Sciatic nerve (tissue), 2 donors: ENCODE measurements around the gene ZNF831. TPM values are rescaled to one million over a fixed set of nuclear protein-coding genes. Genes with fewer than 3 reads are reported as not detected.

Source experiments
- ATAC-seq: fragments of 200-7000 bp; cut with Tn5 transposase; one replicate; pipeline ENCODE4 v1.9.1; 2020; ENCODE audit warnings: mild to moderate bottlenecking, moderate library complexity
- DNase-seq: peaks from one replicate; pipeline ENCODE4 v3.0.0-alpha.2; 2020; ENCODE audit warnings: low spot score
- intact Hi-C: fragments of 100-400 bp; cut with DNase I; formaldehyde crosslinking; loops from one replicate; pipeline ENCODE4 v1.14.2; 2022
- total RNA-seq: library from RNA; stranded (reverse); fragmentation: NEBNext Ultra II Directional; extraction: Animal tissue kit (Norgen Biotek cat#: 25700); gene quantifications from one replicate; pipeline ENCODE4 v1.2.1, GENCODE V29; 2021
- donor health status: DM: no; HTN: no; CAD: no.
- donor health status: DM: no; HTN: no; CAD: no.

ZNF831 gene
- total RNA-seq, 1 donor from 2014 or later: 0.36 TPM

- ATAC-seq (no peak), DNase-seq (no peak)
- intact Hi-C loops: no loop called here
These were observed 25.4 kb upstream of the ZNF831 start for GRCh38 chr20:59138114-59138748.

DNA sequence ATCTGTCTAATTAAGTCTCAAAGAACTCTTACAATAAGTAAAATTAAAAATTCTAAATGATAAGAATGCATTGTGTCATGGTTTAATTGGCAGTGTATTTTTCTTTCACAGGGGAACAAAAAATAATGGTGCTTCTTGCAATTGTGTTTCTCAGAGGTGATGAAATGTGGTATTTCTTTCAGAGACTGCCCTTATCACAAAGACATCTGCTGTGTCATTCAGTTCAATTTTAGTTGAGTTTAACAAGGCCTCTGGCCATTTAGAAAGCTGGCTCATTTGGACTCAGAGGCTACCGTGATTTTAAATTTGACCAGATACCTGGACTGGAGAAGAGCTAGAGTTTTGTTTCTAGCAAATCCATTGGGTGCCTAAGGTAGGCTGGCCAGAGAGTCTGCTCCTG, 23.6 kb upstream of the ZNF831 start:
- ATAC-seq (no peak), DNase-seq (no peak)
- intact Hi-C loops: no loop called here

- intact Hi-C loops: no loop called here
- no peak for ATAC-seq
- DNase-seq: no peak
These were observed 21.6 kb upstream of the ZNF831 start for GRCh38 chr20:59141818-59142581.

DNA sequence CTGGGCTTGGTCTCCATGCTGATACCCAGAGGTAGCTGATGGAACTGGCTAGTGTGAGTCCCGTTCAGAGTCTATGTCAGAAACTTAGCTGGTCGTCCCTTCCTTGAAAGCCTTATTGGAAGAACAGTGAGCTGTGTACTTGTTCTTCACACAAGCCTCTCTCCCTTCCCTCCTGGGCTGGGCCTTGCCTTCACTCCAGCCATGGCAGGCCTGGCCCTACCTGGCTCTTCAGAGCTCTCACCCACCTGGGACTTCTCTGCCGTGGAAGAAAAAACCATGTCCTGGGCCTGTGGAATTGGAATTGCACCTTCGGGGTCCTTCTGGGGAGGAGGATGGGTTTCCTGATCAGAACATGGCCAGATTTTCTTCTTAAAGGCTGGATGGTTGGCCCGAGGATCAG, 20.3 kb upstream of the ZNF831 start:
- intact Hi-C loops: no loop called here
- ATAC-seq (no peak), DNase-seq (no peak)

DNA sequence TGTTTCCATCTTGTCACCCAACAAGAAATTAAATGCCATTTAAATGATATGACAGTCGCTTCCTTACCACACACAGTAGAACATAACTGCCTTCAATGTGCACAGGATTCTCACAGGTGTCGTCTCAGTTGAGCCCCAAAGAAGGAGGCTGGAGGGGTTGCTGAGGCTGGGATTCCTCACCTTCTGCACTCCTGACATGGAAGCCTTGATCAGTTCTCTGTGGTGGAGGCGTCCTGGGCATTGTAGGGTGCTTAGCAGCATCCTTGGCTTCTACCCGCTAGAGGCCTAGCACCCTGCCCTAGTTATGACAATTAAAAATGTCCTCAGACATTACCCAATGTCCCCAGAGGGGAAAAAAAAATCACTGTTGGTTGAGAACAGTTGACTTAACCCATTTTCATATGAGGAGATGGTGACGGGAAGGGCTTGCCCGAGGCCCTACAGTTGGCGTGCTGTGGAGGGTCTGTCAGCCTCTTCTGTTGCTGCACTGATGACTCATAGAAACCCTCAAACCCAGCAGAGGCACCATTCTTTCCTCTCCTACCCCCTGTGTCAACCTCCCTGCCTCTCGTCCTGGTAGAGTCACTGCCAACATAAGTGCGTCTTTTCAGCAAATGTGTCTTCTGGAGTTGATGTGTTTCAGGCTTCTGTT, 19.3 kb upstream of the ZNF831 start:
- intact Hi-C loops: no loop called here
- ATAC-seq: no peak

GRCh38 chr20:59144831-59145196, 18.8 kb upstream of the ZNF831 start:
- ATAC-seq: no peak
- intact Hi-C loops: no loop called here
- DNase-seq: no peak

More for the DNA sequence above, 19.3 kb upstream of the ZNF831 start:
- DNase-seq: no peak

GRCh38 chr20:59145247-59145923, 18.2 kb upstream of the ZNF831 start:
- intact Hi-C loops: no loop called here
- ATAC-seq: no peak

GRCh38 chr20:59145924-59146779, 17.5 kb upstream of the ZNF831 start:
- ATAC-seq: no peak
- intact Hi-C loops: no loop called here
- no peak for DNase-seq

More at GRCh38 chr20:59145247-59145923, 18.2 kb upstream of the ZNF831 start:
- DNase-seq: no peak

DNA sequence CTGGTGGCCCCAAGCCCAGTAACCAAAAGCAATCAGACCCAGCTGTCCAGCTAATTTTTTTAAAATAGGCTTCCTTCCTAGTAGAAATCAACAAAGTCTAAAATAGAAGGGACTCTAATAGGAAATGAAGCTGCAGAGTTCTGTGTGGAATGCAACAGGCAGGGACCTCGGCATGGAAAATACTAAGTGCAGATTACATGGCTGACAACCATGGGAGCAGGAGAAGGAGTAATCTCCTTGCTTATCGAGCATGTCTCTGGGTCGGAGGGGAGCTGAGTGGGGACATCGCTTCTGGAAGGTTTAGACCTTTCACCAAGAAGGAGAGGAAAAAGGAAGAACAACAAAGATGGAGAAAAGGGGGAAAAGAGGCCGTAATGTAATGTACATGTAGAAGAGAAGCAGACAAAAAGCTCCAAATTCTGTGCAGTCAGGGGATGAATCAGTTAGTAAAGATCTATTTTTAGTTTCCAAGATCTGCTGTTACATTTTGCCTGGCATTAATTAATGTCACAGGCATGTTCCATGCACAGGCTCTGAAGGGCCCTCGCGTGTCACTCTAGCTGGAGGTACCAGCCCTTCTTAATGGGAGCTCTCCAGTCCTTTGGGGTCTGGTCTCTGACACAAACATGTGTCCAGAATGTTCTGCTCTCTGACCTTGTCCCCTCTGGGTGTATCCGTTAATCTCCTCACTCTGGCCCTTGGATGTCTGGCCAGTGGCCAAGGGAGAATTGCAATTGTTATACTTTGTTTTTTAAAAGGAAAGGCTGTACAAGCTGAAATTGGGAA, 16.6 kb upstream of the ZNF831 start:
- no peak for DNase-seq
- intact Hi-C loops: no loop called here
- peak; percentile 40 for ATAC-seq

GRCh38 chr20:59147586-59147985, 16.0 kb upstream of the ZNF831 start:
- no peak for DNase-seq
- intact Hi-C loops: no loop called here
- no peak for ATAC-seq

- no peak for DNase-seq
- intact Hi-C loops: no loop called here
- no peak for ATAC-seq
These were observed 14.7 kb upstream of the ZNF831 start for GRCh38 chr20:59148701-59149493.

- ATAC-seq: peak; percentile 36
- no peak for DNase-seq
- intact Hi-C loops: no loop called here
These were observed 13.7 kb upstream of the ZNF831 start for GRCh38 chr20:59149678-59150504.

DNA sequence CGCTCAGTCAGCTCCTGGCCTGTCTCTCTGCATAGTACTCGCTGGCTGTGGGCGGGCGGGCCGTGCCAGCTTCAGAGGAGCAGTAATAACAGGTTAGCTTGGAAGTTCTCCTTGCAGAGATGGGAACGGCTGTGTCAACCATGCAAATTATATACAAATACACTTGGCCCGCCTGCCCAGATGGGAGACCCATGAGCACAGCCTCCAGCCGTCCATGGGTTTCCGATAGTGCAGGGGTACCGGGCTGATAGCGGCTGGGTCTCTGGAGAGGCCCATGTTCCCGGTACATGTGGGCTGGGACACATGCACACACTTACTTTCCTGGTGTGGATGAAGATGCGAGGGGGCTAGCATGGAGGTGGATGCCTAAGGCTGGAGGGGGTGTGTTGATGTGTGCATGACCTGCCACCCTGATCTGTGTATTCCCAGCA, 12.8 kb upstream of the ZNF831 start:
- DNase-seq (no peak), ATAC-seq (no peak)
- intact Hi-C loops: no loop called here

DNA sequence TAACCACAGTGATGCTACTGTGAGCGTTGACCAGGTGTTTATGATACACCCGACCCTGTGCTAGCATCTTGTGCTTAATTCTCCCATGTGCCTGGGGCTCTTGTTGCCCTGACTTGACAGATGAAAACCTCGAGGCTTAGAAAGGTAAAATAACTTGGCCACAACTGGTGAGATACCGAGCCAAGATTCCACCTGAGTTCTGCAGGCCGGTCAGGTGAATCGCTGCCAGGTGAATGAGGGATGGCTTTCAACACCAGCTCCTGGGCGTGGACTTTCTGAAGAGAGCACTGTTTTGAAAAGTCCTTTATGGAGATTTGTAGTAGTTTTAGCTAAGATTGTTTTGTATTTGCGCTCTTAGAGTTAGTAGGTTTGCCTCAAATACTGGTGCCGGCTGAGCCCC, 12.2 kb upstream of the ZNF831 start:
- no peak for ATAC-seq
- no peak for DNase-seq
- intact Hi-C loops: no loop called here

GRCh38 chr20:59151820-59152219, 11.8 kb upstream of the ZNF831 start:
- DNase-seq (no peak), ATAC-seq (no peak)
- intact Hi-C loops: no loop called here

- DNase-seq (no peak), ATAC-seq (no peak)
- intact Hi-C loops: no loop called here
These were observed 10.9 kb upstream of the ZNF831 start for GRCh38 chr20:59152559-59153354.
